A549 (cell line): ENCODE measurements around the gene CCDC85C.

Source experiments
- CHD2 ChIP-seq: fragments of 150-350 bp; IDR thresholded peaks from 2 replicates; pipeline ENCODE4 v1.6.1; 2014; ENCODE audit warnings: low read length; ENCODE audit not compliant: partially characterized antibody
- CTCF ChIP-seq: fragments of >200 bp; sonication (Bioruptor Twin); formaldehyde crosslinking; IDR thresholded peaks from 3 replicates; pipeline ENCODE4 v1.5.1; 2016
- EP300 ChIP-seq, 2 experiments: fragments of >200 bp; sonication (Bioruptor Twin); formaldehyde crosslinking; IDR thresholded peaks; 2 replicates in 1 of 2; 3 replicates in 1 of 2; pipeline ENCODE4 v1.6.1; 2016 to 2017
- ESRRA ChIP-seq: fragments of 150-350 bp; IDR thresholded peaks from 2 replicates; pipeline ENCODE4 v1.6.1; 2014; ENCODE audit warnings: mild to moderate bottlenecking, low read length, borderline replicate concordance
- HDAC2 ChIP-seq: fragments of 200-600 bp; sonication (generic); IDR thresholded peaks from 2 replicates; pipeline ENCODE4 v1.6.1; 2016
- HEYL ChIP-seq: fragments of 250-450 bp; sonication (Bioruptor Pico); IDR thresholded peaks from 2 replicates; pipeline ENCODE4 v1.8.0; 2021; ENCODE audit warnings: mild to moderate bottlenecking, moderate library complexity
- JUNB ChIP-seq: fragments of >200 bp; sonication (Bioruptor Twin); formaldehyde crosslinking; IDR thresholded peaks from 2 replicates; pipeline ENCODE4 v1.6.1; 2016
- POLR2A ChIP-seq: IDR thresholded peaks from 2 replicates; pipeline ENCODE4 v1.6.1; 2012; ENCODE audit warnings: mild to moderate bottlenecking, low read length
- REST ChIP-seq: fragments of 200-600 bp; sonication (generic); IDR thresholded peaks from 2 replicates; pipeline ENCODE4 v1.6.1; 2016; ENCODE audit warnings: antibody characterized with exemption, mild to moderate bottlenecking, moderate library complexity
- TF ChIP-seq, protein P1 (sequence below): fragments of 450-650 bp; IDR thresholded peaks from 2 replicates; pipeline ENCODE4 v1.6.1; 2014; ENCODE audit warnings: antibody characterized with exemption

GRCh38 chr14:99575043-99576023, 28.7 kb downstream of the CCDC85C start:
- TF ChIP-seq ESRRA (no peak), HEYL (CRISPR knock-in tag) (no peak), CTCF (peak; percentile 39; the same call in 2 of the 3 replicates), CHD2 (no peak), REST (no peak), EP300 (IDR thresholded peaks at IDR 0.05) (peak in 1 of 2 experiments; percentile 45; a peak in 1 of 5 replicates), JUNB (peak; percentile 42; the same call in 1 of the 2 replicates), POLR2A (no peak), HDAC2 (no peak)
- TF ChIP-seq, protein P1, sequence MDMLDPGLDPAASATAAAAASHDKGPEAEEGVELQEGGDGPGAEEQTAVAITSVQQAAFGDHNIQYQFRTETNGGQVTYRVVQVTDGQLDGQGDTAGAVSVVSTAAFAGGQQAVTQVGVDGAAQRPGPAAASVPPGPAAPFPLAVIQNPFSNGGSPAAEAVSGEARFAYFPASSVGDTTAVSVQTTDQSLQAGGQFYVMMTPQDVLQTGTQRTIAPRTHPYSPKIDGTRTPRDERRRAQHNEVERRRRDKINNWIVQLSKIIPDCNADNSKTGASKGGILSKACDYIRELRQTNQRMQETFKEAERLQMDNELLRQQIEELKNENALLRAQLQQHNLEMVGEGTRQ: no peak
